GM19043 (cell line): Measurements from ENCODE around the gene DSE.
A peak's percentile ranks its signal among the peaks of the same experiment; 100 is the strongest.
"Not testable (repeated sequence)": the region's sequence is repeated elsewhere in the genome, so short reads cannot be mapped to it uniquely, and the experiment has no call there.

Experiments used
- ATAC-seq: cut with Tn5 transposase; IDR thresholded peaks from one replicate; pipeline ENCODE4 v1.9.1; 2021; ENCODE audit warnings: low read depth; ENCODE audit not compliant: unreplicated experiment

Gene DSE

DNA sequence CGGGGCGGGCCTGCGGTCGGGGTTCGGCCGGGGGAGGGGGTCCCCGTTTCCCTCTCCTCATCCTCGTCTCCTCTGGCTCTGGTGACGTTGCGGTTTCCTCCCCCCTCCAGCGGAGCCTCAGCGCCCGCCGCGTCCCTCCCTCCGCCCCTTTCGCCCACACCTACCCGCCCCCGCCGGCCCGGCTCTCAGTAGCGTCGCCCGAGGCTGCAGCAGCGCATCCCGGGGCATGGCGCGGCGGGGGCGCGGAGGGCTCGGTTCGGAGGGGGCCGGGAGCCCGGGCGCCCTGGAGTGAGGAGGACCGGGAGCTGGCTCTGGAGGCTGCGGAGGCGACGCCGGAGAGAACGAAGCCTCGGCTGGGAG lies at the start of gene DSE:
Gene DSE (plus strand): TSS at position 188 of the 360 bp plus-strand sequence. CDS start 28,304 bp downstream, outside the sequence.
- ATAC-seq: peak; percentile 62

DNA sequence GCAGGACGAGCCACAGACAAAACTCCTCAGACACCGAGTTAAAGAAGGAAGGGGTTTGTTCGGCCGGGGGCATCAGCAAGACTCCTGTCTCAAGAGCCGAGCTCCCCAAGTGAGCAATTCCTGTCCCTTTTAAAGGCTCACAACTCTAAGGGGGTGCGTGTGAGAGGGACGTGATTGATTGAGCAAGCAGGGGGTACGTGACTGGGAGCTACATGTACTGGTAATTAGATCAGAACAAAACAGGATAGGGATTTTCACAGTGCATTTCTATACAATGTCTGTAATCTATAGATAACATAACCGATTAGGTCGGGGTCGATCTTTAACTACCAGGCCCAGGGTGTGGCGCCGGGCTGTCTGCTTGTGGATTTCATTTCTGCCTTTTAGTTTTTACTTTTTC lies 48.8 kb upstream of the DSE start:
- ATAC-seq: not testable (repeated sequence)

DNA sequence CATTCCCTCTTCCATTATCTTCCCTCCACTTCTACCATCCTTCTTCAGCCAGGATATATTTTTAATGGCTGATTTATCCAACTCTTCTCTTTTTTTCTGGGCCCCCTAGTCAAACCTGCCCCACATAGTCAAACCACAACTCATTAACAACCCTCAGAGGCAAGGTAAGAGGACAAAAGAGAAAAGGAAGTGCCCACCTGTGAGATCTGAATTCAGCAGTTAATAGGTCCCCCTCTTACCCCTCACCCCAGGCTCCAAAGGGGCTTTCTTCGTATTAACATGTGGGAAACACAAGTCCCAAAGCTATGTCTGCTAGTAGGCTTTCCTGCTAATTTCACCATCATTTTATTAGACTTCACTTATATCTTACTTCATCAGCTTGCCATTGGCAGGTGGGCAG lies 46.9 kb upstream of the DSE start:
- ATAC-seq: no peak

DNA sequence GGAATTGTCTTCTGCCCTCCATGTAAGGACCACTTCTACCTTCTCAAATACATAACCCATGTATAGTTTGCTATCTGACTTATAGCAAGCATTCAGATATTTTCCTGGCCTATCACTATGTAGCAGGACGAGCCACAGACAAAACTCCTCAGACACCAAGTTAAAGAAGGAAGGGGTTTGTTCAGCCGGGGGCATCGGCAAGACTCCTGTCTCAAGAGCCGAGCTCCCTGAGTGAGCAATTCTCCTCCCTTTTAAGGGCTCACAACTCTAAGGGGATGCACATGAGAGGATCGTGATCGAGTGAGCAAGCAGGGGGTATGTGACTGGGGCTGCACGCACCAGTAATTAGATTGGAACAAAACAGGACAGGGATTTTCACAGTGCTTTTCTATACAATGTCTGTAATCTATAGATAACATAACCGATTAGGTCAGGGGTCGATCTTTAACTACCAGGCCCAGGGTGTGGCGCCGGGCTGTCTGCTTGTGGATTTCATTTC lies 45.1 kb upstream of the DSE start:
- ATAC-seq: not testable (repeated sequence)

DNA sequence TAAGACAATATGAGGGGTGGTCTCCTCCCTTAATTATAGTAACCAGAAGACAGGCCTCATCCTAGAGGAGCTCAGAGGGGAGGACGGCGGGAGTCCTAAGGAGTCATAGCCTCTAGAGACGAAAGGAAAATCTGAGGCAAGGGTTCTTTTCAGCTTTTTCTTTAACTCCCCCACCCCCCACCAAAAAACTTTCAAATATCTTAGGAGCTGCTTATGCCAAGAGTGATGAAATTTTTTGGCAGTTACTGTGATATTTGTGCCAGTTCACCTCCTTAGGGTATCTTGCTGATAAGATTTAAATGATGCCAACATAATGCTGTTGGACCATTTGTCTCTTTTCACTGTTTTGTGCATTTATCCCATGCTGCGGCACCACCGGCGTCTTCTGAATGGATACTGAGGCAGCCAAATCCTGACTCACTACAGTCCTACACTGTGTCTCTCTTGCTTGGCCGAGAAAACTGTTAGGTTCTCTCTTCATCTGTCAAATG lies 44.5 kb upstream of the DSE start:
- no peak for ATAC-seq

DNA sequence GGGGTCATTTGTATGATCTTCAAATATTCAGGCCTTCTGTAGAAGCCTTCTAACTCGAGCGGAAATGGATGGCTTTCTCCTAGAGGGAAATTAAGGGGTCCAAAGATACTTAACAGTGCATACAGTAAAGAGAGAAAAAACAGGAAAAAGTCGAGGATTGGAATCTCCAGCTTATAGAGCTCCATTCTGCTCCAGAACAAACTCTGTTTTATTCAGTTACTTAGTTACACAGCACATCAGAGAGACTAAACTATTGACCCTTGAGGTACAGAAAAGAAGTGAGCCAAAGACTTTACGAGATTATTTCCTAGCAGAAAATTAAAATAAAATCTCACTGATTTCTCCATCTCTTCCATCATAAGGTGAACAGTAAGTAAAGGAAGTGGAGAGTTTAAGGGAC lies 43.8 kb upstream of the DSE start:
- no peak for ATAC-seq

DNA sequence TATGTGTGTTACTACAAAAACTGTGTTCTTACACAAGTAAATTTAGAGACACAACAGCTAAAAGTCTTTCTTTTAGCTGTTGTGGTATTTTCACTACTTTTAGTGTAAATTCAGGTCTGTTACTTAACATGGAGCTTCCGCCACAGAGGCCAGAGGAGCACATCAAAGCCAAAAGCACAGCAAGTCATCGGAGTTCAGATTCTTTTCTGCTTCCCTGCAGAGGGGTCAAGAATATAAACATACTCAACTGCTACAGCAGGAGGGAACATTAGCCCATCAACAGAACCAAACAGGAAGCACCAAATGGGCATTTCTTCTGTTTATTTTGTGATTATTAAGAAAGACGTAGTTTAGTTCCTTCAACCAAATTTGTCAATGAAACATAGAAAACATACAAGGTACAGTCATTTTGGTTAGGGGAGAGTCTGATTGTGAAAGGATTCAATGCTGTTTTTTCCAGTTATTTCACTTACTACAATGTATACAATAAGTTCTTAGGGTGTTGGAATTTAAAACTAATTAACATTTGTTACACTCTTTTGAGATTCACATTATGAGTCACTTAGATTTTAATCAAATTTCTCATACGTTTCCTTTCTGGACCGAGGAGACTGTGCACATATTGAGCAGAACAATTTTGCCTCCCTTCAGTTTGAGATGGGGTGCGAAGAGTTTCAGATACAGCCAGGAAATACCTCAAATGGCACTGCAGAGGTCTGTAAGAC lies 42.8 kb upstream of the DSE start:
- no peak for ATAC-seq

DNA sequence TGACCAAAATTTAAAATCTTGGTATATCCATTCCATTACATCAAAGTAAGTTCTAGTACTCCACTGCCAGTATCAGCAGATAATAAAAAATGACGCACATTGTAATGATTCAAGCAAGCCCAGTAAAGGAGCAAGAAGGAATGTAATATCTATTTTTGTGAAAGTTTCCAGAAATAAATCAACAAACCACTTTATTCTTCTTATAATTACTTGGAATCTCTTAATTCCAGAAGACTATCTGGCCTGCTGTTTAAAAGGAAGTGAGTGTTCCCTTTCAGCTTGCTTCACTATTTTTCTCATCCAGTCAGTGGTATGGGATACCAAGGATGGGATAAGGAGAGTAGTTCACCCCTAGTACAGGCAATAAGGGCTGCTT lies 42.2 kb upstream of the DSE start:
- ATAC-seq: no peak

DNA sequence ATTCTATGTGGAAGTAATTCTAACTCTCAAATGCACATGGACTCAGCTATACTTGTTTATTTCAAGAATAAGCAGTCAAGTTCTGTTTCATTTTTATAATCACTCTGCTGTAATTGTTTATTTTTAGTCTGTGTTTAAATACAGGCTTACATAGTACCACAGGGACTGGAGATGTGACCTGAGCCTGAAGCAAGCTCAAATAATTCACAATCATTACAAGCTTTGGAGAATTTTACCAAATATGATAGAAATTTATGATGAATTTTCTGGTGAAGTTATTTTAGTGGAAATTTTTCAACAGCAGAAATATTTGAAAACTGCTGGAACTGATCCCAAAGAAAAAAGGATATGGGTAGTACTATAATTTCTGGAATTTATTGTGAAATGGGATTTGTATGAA lies 41.6 kb upstream of the DSE start:
- ATAC-seq: no peak

DNA sequence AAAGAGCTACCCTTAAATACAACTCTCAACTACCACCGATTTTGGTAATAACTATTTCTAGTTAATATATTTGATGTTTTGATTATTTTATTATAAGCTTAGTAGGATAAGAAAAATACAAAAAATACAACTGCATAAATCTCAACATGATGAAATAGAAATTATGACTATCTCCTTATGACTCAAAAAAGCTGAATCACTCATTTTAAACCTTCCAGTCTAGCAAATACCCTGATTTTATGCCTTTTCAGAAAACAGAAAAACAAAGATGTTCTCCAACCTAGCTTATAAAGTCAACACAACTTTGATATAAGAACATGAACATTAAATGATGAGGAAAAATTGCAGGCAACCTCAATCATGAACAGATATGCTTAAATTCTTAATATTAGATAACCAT lies 40.2 kb upstream of the DSE start:
- no peak for ATAC-seq

DNA sequence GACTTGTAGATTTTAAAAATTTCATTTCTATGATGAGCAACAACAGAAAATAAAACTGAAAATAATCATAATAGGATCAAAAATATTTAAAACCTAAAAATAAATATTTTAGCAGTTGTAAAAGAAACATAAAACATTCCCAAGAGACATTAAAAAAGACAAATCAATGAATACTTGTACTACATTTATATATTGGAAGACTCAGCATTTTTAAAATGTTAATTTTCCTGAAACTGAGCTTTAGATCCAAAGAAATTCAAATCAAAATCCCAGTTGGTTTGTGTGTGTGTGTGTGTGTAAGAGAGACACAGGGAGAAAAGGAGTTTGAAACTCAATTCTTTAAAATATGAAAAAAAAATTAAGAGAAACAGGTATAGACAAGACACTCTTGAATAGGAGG lies 38.7 kb upstream of the DSE start:
- no peak for ATAC-seq

DNA sequence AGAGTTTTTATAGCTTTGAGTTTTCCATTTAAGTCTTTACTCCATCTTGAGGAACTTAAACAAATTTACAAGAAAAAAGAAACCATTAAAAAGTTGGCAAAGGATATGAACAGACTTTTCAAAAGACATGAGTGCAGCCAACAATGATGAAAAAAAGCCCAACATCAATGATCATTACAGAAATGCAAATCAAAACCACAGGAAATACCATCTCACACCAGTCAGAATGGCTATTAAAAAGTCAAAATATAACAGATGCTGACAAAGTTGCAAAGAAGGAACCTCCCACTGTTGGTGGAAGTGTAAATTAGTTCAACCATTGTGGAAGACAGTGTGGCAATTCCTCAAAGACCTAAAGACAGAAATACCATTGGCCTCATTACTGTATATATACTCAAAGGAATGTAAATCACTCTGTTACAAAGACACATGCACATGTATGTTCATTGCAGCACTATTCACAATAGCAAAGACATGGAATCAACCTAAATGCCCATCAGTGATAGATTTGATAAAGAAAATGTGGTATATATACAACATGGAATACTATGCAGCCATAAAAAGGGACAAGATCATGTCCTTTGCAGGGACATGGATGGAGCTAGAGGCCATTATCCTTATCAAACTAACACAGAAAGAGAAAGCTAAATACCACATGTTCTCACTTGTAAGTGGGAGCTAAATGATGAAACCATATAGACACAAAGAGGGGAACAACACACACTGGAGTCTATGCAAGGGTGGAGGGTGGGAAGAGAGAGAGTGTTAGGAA lies 35.9 kb upstream of the DSE start:
- not testable (repeated sequence) for ATAC-seq

DNA sequence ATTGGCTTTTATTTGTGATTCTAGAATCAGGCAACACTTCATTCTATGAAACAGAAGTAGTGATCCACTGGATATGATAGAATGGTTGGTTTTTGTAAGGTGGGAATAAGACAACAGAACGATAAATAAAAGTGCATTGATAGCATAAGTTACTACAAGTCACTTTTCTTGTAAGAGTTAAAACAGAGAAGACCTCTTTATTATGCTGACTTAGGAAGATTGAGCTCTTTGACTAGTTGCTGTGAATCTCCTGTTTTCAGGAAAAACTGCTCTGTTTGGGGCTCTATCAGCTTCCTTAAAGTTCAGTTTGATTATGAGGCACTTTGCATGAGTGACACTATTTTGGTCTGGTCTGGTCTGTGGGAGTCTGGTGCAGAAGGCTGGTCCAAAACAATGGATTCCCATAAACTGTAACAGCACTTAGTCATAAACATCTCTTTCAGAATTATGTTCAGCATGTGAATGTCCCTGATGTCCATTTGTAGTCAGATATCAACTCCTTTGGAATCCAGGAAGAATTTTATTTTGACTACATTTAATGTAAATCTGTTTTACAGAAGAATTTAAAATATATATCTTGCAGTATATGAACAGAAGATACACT lies 35.0 kb upstream of the DSE start:
- ATAC-seq: no peak

DNA sequence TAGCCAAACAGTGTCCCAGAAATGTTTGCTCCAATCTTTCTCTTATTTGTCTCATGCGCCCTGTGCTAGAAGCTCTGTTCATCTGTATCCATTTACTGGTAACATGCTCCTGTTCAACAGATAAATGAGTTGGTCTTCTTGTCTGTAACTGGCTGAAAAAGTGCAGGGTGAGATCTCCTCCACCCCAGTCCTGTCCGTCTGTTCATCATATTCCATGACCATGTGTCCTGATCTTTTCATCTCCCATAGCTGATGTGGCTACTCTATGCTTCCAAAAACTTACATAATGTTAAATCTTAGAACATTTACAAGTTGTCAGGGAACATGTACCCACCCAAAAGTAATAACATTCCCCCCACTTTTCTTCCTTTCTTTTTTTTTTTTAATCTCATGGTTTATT lies 31.8 kb upstream of the DSE start:
- ATAC-seq: no peak

DNA sequence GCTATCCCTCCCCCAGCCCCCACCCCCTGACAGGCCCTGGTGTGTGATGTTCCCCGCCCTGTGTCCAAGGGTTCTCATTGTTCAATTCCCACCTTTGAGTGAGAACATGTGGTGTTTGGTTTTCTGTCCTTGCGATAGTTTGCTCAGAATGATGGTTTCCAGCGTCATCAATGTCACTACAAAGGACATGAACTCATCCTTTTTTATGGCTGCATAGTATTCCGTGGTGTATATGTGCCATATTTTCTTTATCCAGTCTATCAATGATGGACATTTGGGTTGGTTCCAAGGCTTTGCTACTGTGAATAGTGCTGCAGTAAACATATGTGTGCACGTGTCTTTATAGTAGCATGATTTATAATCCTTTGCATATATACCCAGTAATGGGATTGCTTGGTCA lies 30.1 kb upstream of the DSE start:
- ATAC-seq: not testable (repeated sequence)

DNA sequence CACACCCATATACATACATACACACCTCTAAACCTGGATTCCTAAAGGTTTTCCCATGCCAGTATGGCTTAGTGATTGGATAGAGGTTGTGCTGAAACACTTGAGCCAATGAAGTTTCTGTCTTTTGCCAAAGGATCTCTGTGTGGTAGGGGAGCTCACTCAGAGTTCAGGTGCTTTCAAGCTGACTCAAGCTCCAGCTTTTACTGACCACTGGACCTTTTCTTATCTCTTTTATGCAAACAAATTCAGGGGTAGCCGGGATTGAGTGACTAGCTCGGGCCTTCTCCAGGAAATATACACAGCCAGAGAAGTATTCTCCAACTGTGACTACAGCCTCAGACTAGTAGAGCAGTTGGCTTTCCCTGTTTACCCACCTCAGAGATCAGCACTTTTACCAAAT lies 21.5 kb upstream of the DSE start:
- ATAC-seq: no peak

DNA sequence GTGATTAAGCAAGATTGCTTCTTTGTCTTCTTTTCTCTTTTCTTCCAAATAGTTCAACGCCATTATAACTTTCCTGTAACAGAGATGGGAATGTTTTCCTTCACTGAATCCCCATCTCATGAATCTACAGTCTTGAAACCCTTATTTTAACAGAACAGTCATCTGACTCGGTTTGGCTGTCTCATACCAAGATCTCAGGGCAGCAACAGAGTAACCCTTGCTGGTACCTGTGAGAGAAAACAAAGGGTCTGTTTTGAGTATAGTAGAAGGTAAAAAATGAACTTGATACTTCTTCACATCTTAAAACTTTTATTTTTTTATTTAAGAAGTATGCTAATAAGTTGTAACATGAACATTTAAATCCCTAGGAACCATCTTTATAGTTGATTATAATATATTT lies 19.6 kb upstream of the DSE start:
- no peak for ATAC-seq

DNA sequence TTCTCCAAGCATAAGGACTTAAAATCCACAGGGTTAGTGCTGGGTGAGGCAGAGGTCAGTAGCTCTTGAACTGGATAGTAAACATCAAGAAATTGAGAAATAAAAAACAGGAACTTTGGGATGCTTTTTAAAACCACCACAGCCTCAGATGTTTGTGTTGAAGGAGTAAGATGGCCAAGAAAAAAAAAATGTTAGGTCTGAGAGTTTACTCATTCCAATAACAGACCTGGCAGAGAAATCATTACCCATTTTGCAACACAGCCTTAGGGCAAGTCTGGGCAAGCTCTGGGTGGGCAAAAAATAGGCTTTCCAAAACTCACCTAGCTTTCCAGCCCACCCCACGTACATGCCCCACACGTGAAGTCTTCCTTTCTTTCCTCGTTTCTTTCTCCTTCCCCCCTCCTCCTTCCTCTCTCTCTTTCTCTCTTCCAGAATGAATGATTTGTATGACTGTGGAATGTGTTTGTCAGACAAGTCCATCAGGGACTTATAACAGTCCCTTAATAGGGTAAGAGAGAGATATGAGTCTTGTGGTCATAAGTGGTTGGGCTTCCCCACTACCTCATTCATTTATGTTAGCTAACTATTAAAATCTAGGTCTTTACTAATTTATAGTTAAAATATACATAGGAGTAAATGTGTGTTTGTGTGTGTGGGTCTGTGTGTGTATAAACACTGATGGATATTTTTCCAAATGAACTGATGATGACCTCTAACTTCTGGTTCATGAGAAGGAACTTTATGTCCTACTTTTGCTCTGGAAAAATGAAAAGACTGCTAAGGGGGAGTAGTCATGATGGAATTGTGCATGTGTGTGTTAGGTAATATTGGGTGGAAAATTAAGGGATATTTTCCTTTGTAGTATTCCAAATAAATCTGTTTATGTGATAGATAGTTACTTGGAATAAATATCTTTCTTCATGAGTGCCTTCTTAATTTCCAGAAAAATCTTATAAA lies 18.0 kb upstream of the DSE start:
- peak; percentile 56 for ATAC-seq

DNA sequence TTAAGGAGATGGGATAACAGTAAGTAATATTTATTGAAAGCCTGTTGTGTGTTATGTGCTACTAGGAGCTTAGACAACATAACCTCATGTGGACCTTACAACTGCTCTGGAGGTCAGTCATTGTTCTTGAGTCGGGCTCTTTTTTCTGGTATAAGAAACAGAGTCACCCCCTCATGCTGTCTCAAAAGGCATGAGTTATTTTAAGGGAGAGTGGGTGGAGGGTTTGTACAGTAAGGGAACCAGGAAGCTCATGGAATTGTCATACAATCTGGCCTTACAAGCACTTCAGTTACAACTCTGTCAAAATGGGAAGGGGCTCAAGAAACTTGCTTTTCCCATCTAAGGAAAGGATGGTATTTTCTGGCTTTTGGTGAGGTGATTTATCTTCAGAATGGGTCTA lies 16.5 kb upstream of the DSE start:
- ATAC-seq: no peak

DNA sequence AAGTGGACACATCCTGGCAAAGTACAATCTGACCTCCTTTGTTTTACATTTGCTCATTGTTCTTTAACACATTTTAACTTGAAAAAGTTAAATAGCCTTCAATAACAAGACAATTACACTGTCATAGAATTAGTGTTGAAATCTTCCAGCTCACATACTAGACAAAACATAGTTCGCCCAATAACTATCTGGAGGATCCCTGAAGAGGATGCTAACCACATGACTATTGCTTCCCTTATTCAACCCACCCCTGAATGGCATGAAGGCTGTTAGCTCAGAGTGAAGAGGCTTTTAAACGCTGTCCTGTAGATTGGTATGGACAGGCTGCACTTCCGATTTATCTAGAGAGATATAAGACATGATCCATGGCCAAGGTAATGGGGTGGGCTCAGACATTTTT lies 15.0 kb upstream of the DSE start:
- no peak for ATAC-seq
